Peyer's patch (tissue), 4 donors: Measurements from ENCODE around the gene PGAM1.

Experiments
- POLR2A ChIP-seq, 2 donors: fragments of 450-650 bp; IDR thresholded peaks; one replicate each; pipeline ENCODE4 v1.5.1; 2017; ENCODE audit warnings: antibody characterized with exemption in 2 of 2, mild to moderate bottlenecking in 2 of 2, moderate library complexity in 2 of 2
- TF ChIP-seq, protein P1 (sequence below), 6 experiments: fragments of 450-650 bp in 4 of 6; fragments of 200-600 bp in 2 of 6; sonication (generic) in 1 of 6; IDR thresholded peaks; one replicate each; pipeline ENCODE4 v1.5.1; 2017 to 2019; ENCODE audit warnings: antibody characterized with exemption in 6 of 6, mild to moderate bottlenecking in 3 of 6, moderate library complexity in 1 of 6

- TF ChIP-seq, protein P1, sequence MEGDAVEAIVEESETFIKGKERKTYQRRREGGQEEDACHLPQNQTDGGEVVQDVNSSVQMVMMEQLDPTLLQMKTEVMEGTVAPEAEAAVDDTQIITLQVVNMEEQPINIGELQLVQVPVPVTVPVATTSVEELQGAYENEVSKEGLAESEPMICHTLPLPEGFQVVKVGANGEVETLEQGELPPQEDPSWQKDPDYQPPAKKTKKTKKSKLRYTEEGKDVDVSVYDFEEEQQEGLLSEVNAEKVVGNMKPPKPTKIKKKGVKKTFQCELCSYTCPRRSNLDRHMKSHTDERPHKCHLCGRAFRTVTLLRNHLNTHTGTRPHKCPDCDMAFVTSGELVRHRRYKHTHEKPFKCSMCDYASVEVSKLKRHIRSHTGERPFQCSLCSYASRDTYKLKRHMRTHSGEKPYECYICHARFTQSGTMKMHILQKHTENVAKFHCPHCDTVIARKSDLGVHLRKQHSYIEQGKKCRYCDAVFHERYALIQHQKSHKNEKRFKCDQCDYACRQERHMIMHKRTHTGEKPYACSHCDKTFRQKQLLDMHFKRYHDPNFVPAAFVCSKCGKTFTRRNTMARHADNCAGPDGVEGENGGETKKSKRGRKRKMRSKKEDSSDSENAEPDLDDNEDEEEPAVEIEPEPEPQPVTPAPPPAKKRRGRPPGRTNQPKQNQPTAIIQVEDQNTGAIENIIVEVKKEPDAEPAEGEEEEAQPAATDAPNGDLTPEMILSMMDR (IDR thresholded peaks at IDR 0.05) = no peak
- TF ChIP-seq POLR2A (IDR thresholded peaks at IDR 0.05) = no peak
Measured at GRCh38 chr10:97475936-97476594, 50.1 kb downstream of the PGAM1 start.
